Vagina (tissue), 2 donors: ENCODE results near the gene BAHCC1. TPM values are rescaled to one million over a fixed set of nuclear protein-coding genes. Genes with fewer than 3 reads are reported as not detected.

ENCODE experiments used
- DNase-seq, 2 donors: peaks; one replicate each; pipeline ENCODE4 v3.0.0-alpha.2; 2017; ENCODE audit errors: extremely low spot score in 2 of 2
- H3K27ac ChIP-seq: fragments of 200-600 bp; sonication (generic); one replicate; pipeline ENCODE4 v1.5.1; 2019
- H3K27me3 ChIP-seq: fragments of 200-600 bp; sonication (generic); one replicate; pipeline ENCODE4 v1.5.1; 2019
- H3K36me3 ChIP-seq, 2 donors: fragments of 200-600 bp; sonication (generic); one replicate each; pipeline ENCODE4 v1.5.1; 2017 to 2019
- H3K4me1 ChIP-seq: fragments of 200-600 bp; sonication (generic); one replicate; pipeline ENCODE4 v1.5.1; 2019
- H3K4me3 ChIP-seq, 2 donors: fragments of 200-600 bp; sonication (generic); 1 replicate in 1 of 2; 2 replicates in 1 of 2; pipeline ENCODE4 v1.5.1; 2016 to 2019
- H3K9me3 ChIP-seq: fragments of 200-600 bp; sonication (generic); one replicate; pipeline ENCODE4 v1.5.1; 2019
- POLR2A ChIP-seq, 2 donors: fragments of 450-650 bp; IDR thresholded peaks; one replicate each; pipeline ENCODE4 v1.6.1; 2017; ENCODE audit warnings: antibody characterized with exemption in 2 of 2, mild to moderate bottlenecking in 2 of 2, moderate library complexity in 2 of 2
- POLR2AphosphoS5 ChIP-seq, 2 donors: sonication (generic); formaldehyde crosslinking; IDR thresholded peaks; one replicate each; pipeline ENCODE4 v1.9.0; 2017; ENCODE audit warnings: antibody characterized with exemption in 2 of 2, mild to moderate bottlenecking in 2 of 2, low read depth in 1 of 2; ENCODE audit not compliant: insufficient read depth in 1 of 2
- intact Hi-C: fragments of 100-400 bp; cut with DNase I; formaldehyde crosslinking; loops from one replicate; pipeline ENCODE4 v1.15.1; 2023
- total RNA-seq: library from RNA; depleted of rRNA; stranded (reverse); fragments of >200 nt; gene quantifications from one replicate; pipeline ENCODE4 v1.2.3, GENCODE V29; 2016
- TF ChIP-seq, protein P1 (sequence below), 3 experiments: fragments of 450-650 bp in 2 of 3; fragments of 200-600 bp in 1 of 3; sonication (generic) in 1 of 3; IDR thresholded peaks; one replicate each; pipeline ENCODE4 v1.5.1; 2017 to 2019; ENCODE audit warnings: antibody characterized with exemption in 3 of 3, mild to moderate bottlenecking in 2 of 3, moderate library complexity in 2 of 3

BAHCC1 gene
- total RNA-seq, 1 donor from 2014 or later = 9.1 TPM

DNA sequence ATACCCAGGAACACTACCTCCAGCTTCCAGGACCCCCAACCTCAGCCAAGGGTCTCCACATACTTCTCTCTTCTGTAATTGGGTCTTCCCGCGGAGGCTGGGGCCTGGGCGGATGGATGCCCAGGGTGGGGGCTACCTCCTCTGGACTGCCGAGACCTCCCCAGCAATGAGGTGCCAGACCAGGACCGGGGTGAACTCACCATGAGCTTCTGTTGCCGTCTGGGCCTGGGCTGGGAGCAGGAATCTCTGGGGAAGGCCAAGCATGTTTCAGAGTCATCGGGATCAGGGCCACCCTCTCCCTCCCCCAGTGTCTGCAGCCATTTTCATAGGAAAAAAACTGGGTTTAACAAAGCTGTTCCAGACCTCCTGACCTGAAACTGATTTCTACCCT, 10.3 kb upstream of the BAHCC1 start:
- no peak for DNase-seq
- intact Hi-C loops = no loop called here

DNA sequence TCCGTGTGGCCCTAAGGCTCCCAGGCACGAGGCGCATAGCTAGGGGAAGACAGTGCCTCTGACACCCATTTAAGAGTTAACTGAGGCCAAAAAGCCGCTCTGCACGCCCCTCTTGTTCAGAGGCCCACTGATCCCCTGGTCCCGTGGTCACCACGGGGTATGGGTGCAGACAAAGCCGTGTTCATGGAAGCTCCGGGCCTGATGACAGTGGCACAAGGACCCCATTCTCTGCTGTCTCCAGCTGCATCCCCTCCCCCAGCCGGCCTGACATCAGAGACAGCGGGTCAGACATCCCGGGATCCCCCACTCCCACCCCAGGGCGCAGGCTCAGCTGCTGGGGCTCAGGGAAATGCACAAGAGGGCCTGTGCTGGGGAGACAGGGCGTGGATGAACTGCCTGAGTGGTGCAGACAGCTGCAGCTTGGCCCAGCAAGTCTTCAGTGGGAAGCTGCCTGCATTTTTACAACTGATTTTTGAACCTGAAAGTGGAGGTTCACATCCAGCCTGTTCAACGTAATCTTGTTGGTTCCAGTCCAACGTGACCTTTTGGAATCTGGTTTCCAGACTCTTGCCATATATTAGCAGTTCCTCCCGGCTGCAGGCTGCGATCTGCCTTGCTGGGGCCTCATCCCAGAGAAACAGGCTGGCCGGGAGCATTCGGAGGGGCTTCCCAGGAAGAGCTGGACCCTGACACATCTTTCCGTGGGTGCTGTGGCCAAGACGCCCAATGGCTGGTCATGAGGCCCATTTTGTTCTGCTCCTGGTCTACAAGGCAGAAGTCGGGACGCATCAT, 9.7 kb upstream of the BAHCC1 start:
- intact Hi-C loops = no loop called here
- Histone ChIP-seq H3K4me3 (peak overlapping the region in 1 of 2 donors; percentile 74), H3K4me1 (peaks cover 37% of the 10 kb centered on the region), H3K27ac (peak overlapping the region; percentile 89), H3K27me3 (no peaks in the 10 kb centered on the region), H3K9me3 (no peaks in the 10 kb centered on the region), H3K36me3 (no peaks in the 10 kb centered on the region)
- no peak for DNase-seq
- no peak for TF ChIP-seq POLR2A (IDR thresholded peaks at IDR 0.05)
- TF ChIP-seq, protein P1, sequence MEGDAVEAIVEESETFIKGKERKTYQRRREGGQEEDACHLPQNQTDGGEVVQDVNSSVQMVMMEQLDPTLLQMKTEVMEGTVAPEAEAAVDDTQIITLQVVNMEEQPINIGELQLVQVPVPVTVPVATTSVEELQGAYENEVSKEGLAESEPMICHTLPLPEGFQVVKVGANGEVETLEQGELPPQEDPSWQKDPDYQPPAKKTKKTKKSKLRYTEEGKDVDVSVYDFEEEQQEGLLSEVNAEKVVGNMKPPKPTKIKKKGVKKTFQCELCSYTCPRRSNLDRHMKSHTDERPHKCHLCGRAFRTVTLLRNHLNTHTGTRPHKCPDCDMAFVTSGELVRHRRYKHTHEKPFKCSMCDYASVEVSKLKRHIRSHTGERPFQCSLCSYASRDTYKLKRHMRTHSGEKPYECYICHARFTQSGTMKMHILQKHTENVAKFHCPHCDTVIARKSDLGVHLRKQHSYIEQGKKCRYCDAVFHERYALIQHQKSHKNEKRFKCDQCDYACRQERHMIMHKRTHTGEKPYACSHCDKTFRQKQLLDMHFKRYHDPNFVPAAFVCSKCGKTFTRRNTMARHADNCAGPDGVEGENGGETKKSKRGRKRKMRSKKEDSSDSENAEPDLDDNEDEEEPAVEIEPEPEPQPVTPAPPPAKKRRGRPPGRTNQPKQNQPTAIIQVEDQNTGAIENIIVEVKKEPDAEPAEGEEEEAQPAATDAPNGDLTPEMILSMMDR (IDR thresholded peaks at IDR 0.05) = no peak
- TF ChIP-seq POLR2AphosphoS5 (IDR thresholded peaks at IDR 0.05; ENCODE audit: insufficient read depth in 1 of 2, low read depth in 1 of 2) = no peak

More for the DNA sequence above, 10.3 kb upstream of the BAHCC1 start:
- H3K4me3 ChIP-seq = no peak overlapping the region
- no peaks in the 10 kb centered on the region for H3K36me3 ChIP-seq
- no peak overlapping the region for H3K27ac ChIP-seq
- TF ChIP-seq, protein P1 (IDR thresholded peaks at IDR 0.05) = no peak
- TF ChIP-seq POLR2A (IDR thresholded peaks at IDR 0.05) (no peak), POLR2AphosphoS5 (IDR thresholded peaks at IDR 0.05; ENCODE audit: insufficient read depth in 1 of 2, low read depth in 1 of 2) (no peak)
- H3K9me3 ChIP-seq = no peaks in the 10 kb centered on the region
- H3K4me1 ChIP-seq = peaks cover 37% of the 10 kb centered on the region
- no peaks in the 10 kb centered on the region for H3K27me3 ChIP-seq

DNA sequence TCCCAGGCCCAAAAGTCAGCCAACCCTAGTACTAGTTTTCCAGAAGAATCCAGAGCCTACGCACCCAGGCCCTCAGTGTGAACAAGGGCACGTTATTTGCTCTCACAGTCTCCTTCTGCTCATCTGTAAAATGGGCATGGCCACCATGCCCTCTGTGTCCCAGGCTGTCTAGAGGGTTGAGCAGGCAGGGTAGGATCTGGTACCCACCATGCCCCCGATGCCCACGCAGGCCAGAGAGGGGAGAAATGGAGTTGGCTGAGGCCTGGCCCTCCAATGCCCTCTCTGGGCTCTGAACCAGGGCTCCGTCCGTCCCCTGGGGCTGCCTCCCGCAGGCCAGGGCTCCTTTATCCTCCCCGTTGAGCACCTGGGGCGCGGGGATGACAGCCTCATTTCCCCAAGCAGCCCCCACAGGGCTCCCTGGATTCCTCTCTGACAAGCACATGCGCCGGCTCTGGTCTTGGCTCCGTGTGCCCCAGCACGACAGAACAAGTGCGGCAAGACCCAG, 9.1 kb upstream of the BAHCC1 start:
- no peak for DNase-seq
- intact Hi-C loops = no loop called here
- no peaks in the 10 kb centered on the region for H3K9me3 ChIP-seq
- H3K27ac ChIP-seq = peak overlapping the region; percentile 89
- H3K4me3 ChIP-seq = peak overlapping the region; percentile 62 to 74
- H3K27me3 ChIP-seq = no peaks in the 10 kb centered on the region
- H3K4me1 ChIP-seq = peaks cover 43% of the 10 kb centered on the region
- TF ChIP-seq POLR2A (IDR thresholded peaks at IDR 0.05) (no peak), POLR2AphosphoS5 (IDR thresholded peaks at IDR 0.05; ENCODE audit: insufficient read depth in 1 of 2, low read depth in 1 of 2) (no peak)
- TF ChIP-seq, protein P1 (IDR thresholded peaks at IDR 0.05) = no peak
- no peaks in the 10 kb centered on the region for H3K36me3 ChIP-seq

DNA sequence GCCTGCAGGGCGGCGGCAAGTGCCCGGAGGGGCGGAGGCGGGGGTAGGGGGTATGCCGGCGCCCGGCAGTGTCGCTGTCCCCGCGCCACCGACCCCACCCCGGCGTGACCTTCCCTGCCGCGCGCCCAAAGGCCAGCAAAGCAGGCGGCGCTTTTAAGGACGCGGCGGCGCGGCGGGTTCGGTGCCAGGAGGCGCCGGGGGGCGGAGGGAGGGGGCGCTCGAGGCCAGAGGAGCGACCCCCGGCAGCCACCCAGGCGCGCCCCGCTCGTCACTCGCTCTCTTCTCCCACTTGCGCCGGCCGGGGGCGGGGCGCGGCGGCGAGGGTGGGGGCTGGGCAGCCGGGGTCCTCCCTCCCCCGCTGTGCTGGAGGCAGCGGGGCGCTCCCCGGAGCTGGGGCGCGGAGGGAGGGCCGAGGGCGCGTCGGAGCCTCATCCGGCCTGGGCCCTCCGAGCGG, 8.6 kb upstream of the BAHCC1 start:
- TF ChIP-seq, protein P1 (IDR thresholded peaks at IDR 0.05) = no peak
- TF ChIP-seq POLR2A (IDR thresholded peaks at IDR 0.05) (no peak), POLR2AphosphoS5 (IDR thresholded peaks at IDR 0.05; ENCODE audit: insufficient read depth in 1 of 2, low read depth in 1 of 2) (no peak)
- intact Hi-C loops = no loop called here
- Histone ChIP-seq H3K4me1 (peaks cover 47% of the 10 kb centered on the region), H3K27me3 (no peaks in the 10 kb centered on the region), H3K9me3 (no peaks in the 10 kb centered on the region), H3K36me3 (no peaks in the 10 kb centered on the region), H3K4me3 (peak overlapping the region; percentile 62 to 74), H3K27ac (peak overlapping the region; percentile 89)
- no peak for DNase-seq
